ENCODE data around the gene UGGT2. TPM values are rescaled to one million over a fixed set of nuclear protein-coding genes. Genes with fewer than 3 reads are reported as not detected.

UGGT2 gene
- total and polyA plus RNA-seq, 9 of the 15 experiments (the other 6 are each of a cell fraction or from before 2014, with no cell fraction given): 3.5 to 24.5 (median 18.3) TPM

- TF ChIP-seq HMBOX1 (IDR thresholded peaks at IDR 0.05): peak; percentile 96
- TF ChIP-seq PCBP2 (IDR thresholded peaks at IDR 0.05; ENCODE audit: low read depth, low read length, poor library complexity, severe bottlenecking): no peak
- TF ChIP-seq PBX2 (CRISPR knock-in tag; IDR thresholded peaks at IDR 0.05; ENCODE audit: low read depth): no peak
- TF ChIP-seq PBX2 (tag; conservative IDR thresholded peaks at IDR 0.05; ENCODE audit: low read depth): no peak
- no peak for TF ChIP-seq ELF1 (tag; IDR thresholded peaks at IDR 0.05)
- 0 out of 2 replicates have a peak, but pooled peaks have one; percentile 15 for TF ChIP-seq L3MBTL2 (IDR thresholded peaks at IDR 0.05)
- peak; percentile 97 for TF ChIP-seq CEBPB (tag; IDR thresholded peaks at IDR 0.05)
- no peak for TF ChIP-seq ATF1 (CRISPR knock-in tag; IDR thresholded peaks at IDR 0.05)
- TF ChIP-seq ATF1 (tag; IDR thresholded peaks at IDR 0.05): no peak
- TF ChIP-seq ZNF518B (CRISPR knock-in tag; IDR thresholded peaks at IDR 0.05): no peak
- TF ChIP-seq SIRT6 (IDR thresholded peaks at IDR 0.05; ENCODE audit: low read depth, low read length): no peak
- TF ChIP-seq RBM17 (IDR thresholded peaks at IDR 0.05; ENCODE audit: borderline replicate concordance, low read depth, low read length): no peak
- peak; percentile 34; the same call in 1 of the 2 replicates for TF ChIP-seq MYC (IDR thresholded peaks at IDR 0.05; ENCODE audit: low read depth, low read length)
- no peak for TF ChIP-seq MYC (CRISPR knock-in tag; IDR thresholded peaks at IDR 0.05; ENCODE audit: borderline replicate concordance, low read depth)
- TF ChIP-seq FOSL1 (tag; conservative IDR thresholded peaks at IDR 0.05): 0 out of 2 replicates have a peak, but pooled peaks have one; percentile 16
- no peak for TF ChIP-seq TEAD4 (IDR thresholded peaks at IDR 0.05; ENCODE audit: low read length)
- TF ChIP-seq TEAD4 (CRISPR knock-in tag; IDR thresholded peaks at IDR 0.05; ENCODE audit: borderline replicate concordance): no peak
- no peak for TF ChIP-seq MXI1 (IDR thresholded peaks at IDR 0.05; ENCODE audit: low read depth, low read length)
- TF ChIP-seq SMAD4 (CRISPR knock-in tag; conservative IDR thresholded peaks at IDR 0.05): peak; percentile 50; the same call in 1 of the 2 replicates
- TF ChIP-seq TEAD2 (tag; IDR thresholded peaks at IDR 0.05): no peak
- no peak for TF ChIP-seq TCF3 (CRISPR knock-in tag; IDR thresholded peaks at IDR 0.05)
- no peak for TF ChIP-seq TCFL5 (CRISPR knock-in tag; conservative IDR thresholded peaks at IDR 0.05)
- peak; percentile 50; the same call in 1 of the 2 replicates for TF ChIP-seq STAT5A (IDR thresholded peaks at IDR 0.05; ENCODE audit: borderline replicate concordance, low read length)
- no peak for TF ChIP-seq ZNF3 (CRISPR knock-in tag; IDR thresholded peaks at IDR 0.05)
Observed at GRCh38 chr13:95756072-95756471, 297.1 kb downstream of the UGGT2 start (continued).
